GM23338 (cell line): ENCODE data around the gene RUNX3. TPM values are rescaled to one million over a fixed set of nuclear protein-coding genes. Genes with fewer than 3 reads are reported as not detected.

Experiments used
- ATAC-seq: fragments of 200-7000 bp; cut with Tn5 transposase; 3 replicates; pipeline ENCODE4 v1.9.1; 2020
- DNase-seq: peaks from one replicate; pipeline ENCODE4 v3.0.0-alpha.2; 2015; ENCODE audit warnings: low spot score
- H2AFZ ChIP-seq: fragments of 200-600 bp; sonication (generic); 2 replicates; pipeline ENCODE4 v1.8.0; 2016; ENCODE audit warnings: antibody characterized with exemption, mild to moderate bottlenecking, moderate library complexity
- H3F3A ChIP-seq: fragments of 200-600 bp; sonication (generic); replicated peaks from 2 replicates; pipeline ENCODE4 v1.8.0; 2017; ENCODE audit warnings: antibody characterized with exemption, mixed run types, low read depth
- H3K27ac ChIP-seq: fragments of 200-600 bp; sonication (generic); 2 replicates; pipeline ENCODE4 v1.6.1; 2016; ENCODE audit warnings: low read depth
- H3K27me3 ChIP-seq: fragments of 200-600 bp; sonication (generic); 2 replicates; pipeline ENCODE4 v1.8.0; 2016; ENCODE audit warnings: mild to moderate bottlenecking, mixed run types, moderate library complexity; ENCODE audit not compliant: insufficient read depth
- H3K36me3 ChIP-seq: fragments of 200-600 bp; sonication (generic); 2 replicates; pipeline ENCODE4 v1.8.0; 2016; ENCODE audit warnings: mild to moderate bottlenecking; ENCODE audit not compliant: insufficient read depth
- H3K4me1 ChIP-seq: fragments of 200-600 bp; sonication (generic); 2 replicates; pipeline ENCODE4 v1.8.0; 2016; ENCODE audit warnings: mild to moderate bottlenecking, moderate library complexity; ENCODE audit not compliant: insufficient read depth
- H3K4me2 ChIP-seq: fragments of 200-600 bp; sonication (generic); 2 replicates; pipeline ENCODE4 v1.7.1; 2017; ENCODE audit warnings: mixed run types
- H3K4me3 ChIP-seq: fragments of 200-600 bp; sonication (generic); 2 replicates; pipeline ENCODE4 v1.6.1; 2016; ENCODE audit warnings: mixed run types
- H3K79me2 ChIP-seq: fragments of 200-600 bp; sonication (generic); replicated peaks from 2 replicates; pipeline ENCODE4 v1.8.0; 2017; ENCODE audit warnings: mild to moderate bottlenecking; ENCODE audit not compliant: insufficient read depth
- H3K9me2 ChIP-seq: fragments of 200-600 bp; sonication (generic); 2 replicates; pipeline ENCODE4 v1.8.0; 2017; ENCODE audit not compliant: insufficient read depth
- H4K20me1 ChIP-seq: fragments of 200-600 bp; sonication (generic); replicated peaks from 2 replicates; pipeline ENCODE4 v1.8.0; 2017; ENCODE audit warnings: mild to moderate bottlenecking; ENCODE audit not compliant: insufficient read depth
- H3K27ac Mint-ChIP-seq: 2 replicates; pipeline ENCODE4 v1.8.0; 2020; ENCODE audit warnings: inconsistent platforms, mild to moderate bottlenecking, moderate library complexity, mixed read lengths
- H3K27me3 Mint-ChIP-seq: 3 replicates; pipeline ENCODE4 v1.8.0; 2022; ENCODE audit warnings: low read depth, mild to moderate bottlenecking, moderate library complexity, mixed read lengths, inconsistent platforms; ENCODE audit not compliant: insufficient read depth, poor library complexity
- H3K36me3 Mint-ChIP-seq: 3 replicates; pipeline ENCODE4 v1.8.0; 2021; ENCODE audit warnings: low read depth, mild to moderate bottlenecking, inconsistent platforms, moderate library complexity, mixed read lengths
- H3K4me1 Mint-ChIP-seq: 3 replicates; pipeline ENCODE4 v1.8.0; 2020; ENCODE audit warnings: mild to moderate bottlenecking, inconsistent platforms, mixed read lengths
- H3K4me3 Mint-ChIP-seq: 3 replicates; pipeline ENCODE4 v1.8.0; 2021; ENCODE audit warnings: moderate library complexity, mild to moderate bottlenecking, inconsistent platforms, mixed read lengths
- H3K9me3 Mint-ChIP-seq: 3 replicates; pipeline ENCODE4 v1.8.0; 2020; ENCODE audit warnings: moderate library complexity, mild to moderate bottlenecking, inconsistent platforms, mixed read lengths
- CREB1 ChIP-seq: fragments of 250-450 bp; sonication (Bioruptor Pico); IDR thresholded peaks from 2 replicates; pipeline ENCODE4 v1.5.0; 2020; ENCODE audit warnings: low read depth, mild to moderate bottlenecking, moderate library complexity
- CTCF ChIP-seq, 2 experiments: fragments of 200-600 bp in 1 of 2; sonication (generic) in 1 of 2; conservative IDR thresholded peaks; 2 replicates each; pipeline versions ENCODE4 v1.5.1 to v1.6.1; 2016 to 2017; ENCODE audit warnings: antibody characterized with exemption in 2 of 2, low read depth in 2 of 2, mild to moderate bottlenecking in 2 of 2, moderate library complexity in 1 of 2
- ETS1 ChIP-seq: IDR thresholded peaks from 2 replicates; pipeline ENCODE4 v1.6.1; 2016; ENCODE audit warnings: antibody characterized with exemption
- EZH2 ChIP-seq: fragments of 200-600 bp; sonication (generic); IDR thresholded peaks from one replicate; pipeline ENCODE4 v1.8.0; 2017; ENCODE audit warnings: antibody characterized with exemption, mild to moderate bottlenecking, low read depth; ENCODE audit not compliant: unreplicated experiment
- STAT1 ChIP-seq: IDR thresholded peaks from one replicate; pipeline ENCODE4 v1.6.1; 2016; ENCODE audit warnings: antibody characterized with exemption; ENCODE audit not compliant: unreplicated experiment
- ZNF114 ChIP-seq: fragments of 250-450 bp; sonication (Bioruptor Pico); IDR thresholded peaks from 2 replicates; pipeline ENCODE4 v1.5.0; 2020; ENCODE audit warnings: mild to moderate bottlenecking, moderate library complexity
- ZNF331 ChIP-seq: fragments of 250-450 bp; sonication (Bioruptor Pico); IDR thresholded peaks from 2 replicates; pipeline ENCODE4 v1.5.0; 2020; ENCODE audit warnings: low read depth, mild to moderate bottlenecking, moderate library complexity
- polyA plus RNA-seq: library from polyadenylated mRNA; unstranded; fragments of >200 nt; fragmentation: Nextera tagmentation; extraction: Ambion mirVana; gene quantifications from 2 replicates; pipeline ENCODE4 v1.2.1, GENCODE V29; 2016
- total RNA-seq: library from RNA; depleted of rRNA; stranded (reverse); fragments of >200 nt; shearing (Covaris generic); gene quantifications from 2 replicates; pipeline ENCODE4 v1.2.3, GENCODE V29; 2014
- TF ChIP-seq, protein P1 (sequence below): IDR thresholded peaks from one replicate; pipeline ENCODE4 v1.6.1; 2018; ENCODE audit warnings: antibody characterized with exemption; ENCODE audit not compliant: unreplicated experiment

The RUNX3 gene
- total and polyA plus RNA-seq, 2 experiments from 2014 or later = 0.23 to 0.73 TPM

DNA sequence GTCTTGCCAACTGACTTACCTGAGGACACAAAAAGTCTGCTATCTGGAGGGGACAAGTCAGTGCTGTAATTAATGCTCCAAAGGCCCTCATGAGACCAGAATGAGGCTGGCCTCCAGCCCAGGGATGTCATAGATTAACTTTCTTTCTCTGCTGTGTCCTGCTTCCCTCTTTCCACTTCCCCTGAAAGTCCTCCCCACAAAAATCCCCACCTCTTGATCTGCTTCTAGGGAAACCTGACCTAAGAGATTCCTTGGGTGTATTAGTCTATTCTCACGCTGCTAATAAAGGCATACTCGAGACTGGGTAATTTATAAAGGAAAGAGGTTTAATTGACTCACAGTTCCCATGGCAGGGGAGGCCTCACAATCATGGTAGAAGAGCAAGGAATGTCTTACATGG, 39.2 kb downstream of the RUNX3 start:
- ATAC-seq (no peak), DNase-seq (no peak)
- Mint-ChIP-seq H3K9me3 (peaks cover 39% of the 10 kb centered on the region), H3K36me3 (peaks cover 9% of the 10 kb centered on the region), H3K4me3 (no peak overlapping the region), H3K4me1 (no peaks in the 10 kb centered on the region), H3K27me3 (peaks cover 4% of the 10 kb centered on the region), H3K27ac (no peak overlapping the region)
- no peaks in the 10 kb centered on the region for H3K27me3 ChIP-seq
- H3K9me2 ChIP-seq = no peaks in the 10 kb centered on the region
- no peak overlapping the region for H2AFZ ChIP-seq
- H3K36me3 ChIP-seq = no peaks in the 10 kb centered on the region
- no peak overlapping the region for H3K27ac ChIP-seq
- H3K4me1 ChIP-seq = no peaks in the 10 kb centered on the region
- H3K4me3 ChIP-seq = no peak overlapping the region
- no peaks in the 10 kb centered on the region for H3K79me2 ChIP-seq
- H3K4me2 ChIP-seq = no peak overlapping the region
- no peaks in the 10 kb centered on the region for H3F3A ChIP-seq
- TF ChIP-seq, protein P1, sequence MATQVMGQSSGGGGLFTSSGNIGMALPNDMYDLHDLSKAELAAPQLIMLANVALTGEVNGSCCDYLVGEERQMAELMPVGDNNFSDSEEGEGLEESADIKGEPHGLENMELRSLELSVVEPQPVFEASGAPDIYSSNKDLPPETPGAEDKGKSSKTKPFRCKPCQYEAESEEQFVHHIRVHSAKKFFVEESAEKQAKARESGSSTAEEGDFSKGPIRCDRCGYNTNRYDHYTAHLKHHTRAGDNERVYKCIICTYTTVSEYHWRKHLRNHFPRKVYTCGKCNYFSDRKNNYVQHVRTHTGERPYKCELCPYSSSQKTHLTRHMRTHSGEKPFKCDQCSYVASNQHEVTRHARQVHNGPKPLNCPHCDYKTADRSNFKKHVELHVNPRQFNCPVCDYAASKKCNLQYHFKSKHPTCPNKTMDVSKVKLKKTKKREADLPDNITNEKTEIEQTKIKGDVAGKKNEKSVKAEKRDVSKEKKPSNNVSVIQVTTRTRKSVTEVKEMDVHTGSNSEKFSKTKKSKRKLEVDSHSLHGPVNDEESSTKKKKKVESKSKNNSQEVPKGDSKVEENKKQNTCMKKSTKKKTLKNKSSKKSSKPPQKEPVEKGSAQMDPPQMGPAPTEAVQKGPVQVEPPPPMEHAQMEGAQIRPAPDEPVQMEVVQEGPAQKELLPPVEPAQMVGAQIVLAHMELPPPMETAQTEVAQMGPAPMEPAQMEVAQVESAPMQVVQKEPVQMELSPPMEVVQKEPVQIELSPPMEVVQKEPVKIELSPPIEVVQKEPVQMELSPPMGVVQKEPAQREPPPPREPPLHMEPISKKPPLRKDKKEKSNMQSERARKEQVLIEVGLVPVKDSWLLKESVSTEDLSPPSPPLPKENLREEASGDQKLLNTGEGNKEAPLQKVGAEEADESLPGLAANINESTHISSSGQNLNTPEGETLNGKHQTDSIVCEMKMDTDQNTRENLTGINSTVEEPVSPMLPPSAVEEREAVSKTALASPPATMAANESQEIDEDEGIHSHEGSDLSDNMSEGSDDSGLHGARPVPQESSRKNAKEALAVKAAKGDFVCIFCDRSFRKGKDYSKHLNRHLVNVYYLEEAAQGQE = no peak
- TF ChIP-seq EZH2 (no peak), STAT1 (no peak)
- no peaks in the 10 kb centered on the region for H4K20me1 ChIP-seq

GRCh38 chr1:24888971-24889676, 41.0 kb downstream of the RUNX3 start:
- H3K4me1 ChIP-seq = no peaks in the 10 kb centered on the region
- no peak overlapping the region for H3K4me3 Mint-ChIP-seq
- H3K27me3 ChIP-seq = no peaks in the 10 kb centered on the region
- TF ChIP-seq CREB1 (no peak), CTCF (conservative IDR thresholded peaks at IDR 0.05; ENCODE audit: low read depth in 2 of 2) (no peak), ZNF331 (no peak), ZNF114 (CRISPR knock-in tag) (no peak), EZH2 (no peak), ETS1 (no peak)
- peaks cover 9% of the 10 kb centered on the region for H3K36me3 Mint-ChIP-seq
- no peaks in the 10 kb centered on the region for H3K4me1 Mint-ChIP-seq
- H4K20me1 ChIP-seq = no peaks in the 10 kb centered on the region
- no peaks in the 10 kb centered on the region for H3K79me2 ChIP-seq
- H3K4me3 ChIP-seq = no peak overlapping the region
- no peak for DNase-seq
- H2AFZ ChIP-seq = no peak overlapping the region
- H3K9me3 Mint-ChIP-seq = peaks cover 42% of the 10 kb centered on the region
- no peak for ATAC-seq
- H3K9me2 ChIP-seq = no peaks in the 10 kb centered on the region
- H3K27me3 Mint-ChIP-seq = peaks cover 9% of the 10 kb centered on the region
- H3K36me3 ChIP-seq = no peaks in the 10 kb centered on the region
- no peak overlapping the region for H3K27ac Mint-ChIP-seq
- no peaks in the 10 kb centered on the region for H3F3A ChIP-seq
- no peak overlapping the region for H3K27ac ChIP-seq
- no peak overlapping the region for H3K4me2 ChIP-seq
